Muscle of leg (tissue), 11 donors: ENCODE data around the gene NCAM2. TPM values are rescaled to one million over a fixed set of nuclear protein-coding genes. Genes with fewer than 3 reads are reported as not detected.

Experiments used
- DNase-seq: peaks from one replicate; pipeline ENCODE4 v3.0.0; 2013
- H3K27ac ChIP-seq: one replicate; pipeline ENCODE4 v1.5.1; 2013; ENCODE audit warnings: mild to moderate bottlenecking, low read length, control low read depth
- H3K27me3 ChIP-seq: one replicate; pipeline ENCODE4 v1.6.1; 2013; ENCODE audit warnings: low read length; ENCODE audit not compliant: control insufficient read depth, insufficient read depth
- H3K36me3 ChIP-seq: one replicate; pipeline ENCODE4 v1.6.1; 2013; ENCODE audit warnings: low read length; ENCODE audit not compliant: control insufficient read depth, insufficient read depth
- H3K4me1 ChIP-seq: one replicate; pipeline ENCODE4 v1.6.1; 2013; ENCODE audit warnings: low read length; ENCODE audit not compliant: control insufficient read depth, insufficient read depth
- H3K4me3 ChIP-seq: one replicate; pipeline ENCODE4 v1.5.1; 2013; ENCODE audit warnings: low read length, control low read depth
- H3K9me3 ChIP-seq: replicated peaks from 2 replicates; pipeline ENCODE4 v1.6.1; 2013; ENCODE audit warnings: low read depth, low read length; ENCODE audit not compliant: control insufficient read depth
- WGBS: methylation state at CpG from one replicate; pipeline ENCODE4 v1.1.5; 2013; ENCODE audit warnings: missing lambda C conversion rate; ENCODE audit not compliant: insufficient coverage; 5-methylcytosine and 5-hydroxymethylcytosine counted together
- polyA plus RNA-seq, 8 donors: library from polyadenylated mRNA; unstranded; fragments of 120-200 nt; gene quantifications; one replicate each; pipeline versions ENCODE4 v1.2.1 to v1.2.3, GENCODE V29; 2013; ENCODE audit warnings: inconsistent platforms in 1 of 8, low replicate concordance in 1 of 8; ENCODE audit not compliant: insufficient read length in 8 of 8, insufficient read depth in 1 of 8
- total RNA-seq: library from RNA; stranded (reverse); fragments of 120-200 nt; gene quantifications from one replicate; pipeline ENCODE4 v1.2.4, GENCODE V29; 2013

The NCAM2 gene
- total and polyA plus RNA-seq, 9 donors = 3.5 to 9.3 (median 4.7) TPM

- Histone ChIP-seq H3K36me3 (no peaks in the 10 kb centered on the region), H3K27me3 (no peaks in the 10 kb centered on the region), H3K4me1 (no peaks in the 10 kb centered on the region), H3K27ac (no peak overlapping the region), H3K4me3 (no peak overlapping the region), H3K9me3 (no peaks in the 10 kb centered on the region)
- WGBS = no CpG with 5 or more reads among the region's 4 CpGs
- no peak for DNase-seq
These were observed 288.1 kb downstream of the NCAM2 start for GRCh38 chr21:21286170-21286798.

GRCh38 chr21:21290751-21291150, 292.5 kb downstream of the NCAM2 start:
- Histone ChIP-seq H3K4me1 (no peaks in the 10 kb centered on the region), H3K27ac (no peak overlapping the region), H3K4me3 (no peak overlapping the region), H3K27me3 (no peaks in the 10 kb centered on the region), H3K9me3 (no peaks in the 10 kb centered on the region), H3K36me3 (no peaks in the 10 kb centered on the region)
- DNase-seq = no peak
- 79% methylated on average over 2 of the region's 4 CpGs for WGBS

- no CpG with 5 or more reads among the region's 3 CpGs for WGBS
These were observed 293.8 kb downstream of the NCAM2 start for GRCh38 chr21:21291883-21292569.

GRCh38 chr21:21295303-21295702, 297.1 kb downstream of the NCAM2 start:
- 100% methylated on average over 1 of the region's 3 CpGs for WGBS
- DNase-seq = no peak
- H3K36me3 ChIP-seq = no peaks in the 10 kb centered on the region
- no peak overlapping the region for H3K4me3 ChIP-seq
- no peaks in the 10 kb centered on the region for H3K9me3 ChIP-seq
- no peaks in the 10 kb centered on the region for H3K4me1 ChIP-seq
- H3K27me3 ChIP-seq = no peaks in the 10 kb centered on the region
- no peak overlapping the region for H3K27ac ChIP-seq

More at GRCh38 chr21:21291883-21292569, 293.8 kb downstream of the NCAM2 start:
- H3K9me3 ChIP-seq = no peaks in the 10 kb centered on the region
- H3K27ac ChIP-seq = no peak overlapping the region
- no peak overlapping the region for H3K4me3 ChIP-seq
- H3K27me3 ChIP-seq = no peaks in the 10 kb centered on the region
- H3K4me1 ChIP-seq = no peaks in the 10 kb centered on the region
- no peaks in the 10 kb centered on the region for H3K36me3 ChIP-seq
- DNase-seq = no peak

GRCh38 chr21:21297211-21297610, 299.0 kb downstream of the NCAM2 start:
- WGBS = no CpG with 5 or more reads among the region's 2 CpGs

GRCh38 chr21:21301013-21301412, 302.8 kb downstream of the NCAM2 start:
- no peak for DNase-seq
- Histone ChIP-seq H3K27ac (no peak overlapping the region), H3K9me3 (no peaks in the 10 kb centered on the region), H3K4me1 (no peaks in the 10 kb centered on the region), H3K36me3 (no peaks in the 10 kb centered on the region), H3K27me3 (no peaks in the 10 kb centered on the region), H3K4me3 (no peak overlapping the region)
- WGBS = no CpG with 5 or more reads among the region's 2 CpGs

More at GRCh38 chr21:21297211-21297610, 299.0 kb downstream of the NCAM2 start:
- Histone ChIP-seq H3K4me3 (no peak overlapping the region), H3K4me1 (no peaks in the 10 kb centered on the region), H3K36me3 (no peaks in the 10 kb centered on the region), H3K27ac (no peak overlapping the region), H3K9me3 (no peaks in the 10 kb centered on the region), H3K27me3 (no peaks in the 10 kb centered on the region)
- DNase-seq = no peak

GRCh38 chr21:21309510-21309909, 311.3 kb downstream of the NCAM2 start:
- WGBS = 57% methylated on average over 1 of the region's 1 CpG
- Histone ChIP-seq H3K4me1 (no peaks in the 10 kb centered on the region), H3K27ac (no peak overlapping the region), H3K9me3 (no peaks in the 10 kb centered on the region), H3K27me3 (no peaks in the 10 kb centered on the region), H3K4me3 (no peak overlapping the region), H3K36me3 (no peaks in the 10 kb centered on the region)
- DNase-seq = peak; percentile 2

- H3K27me3 ChIP-seq = no peaks in the 10 kb centered on the region
- 100% methylated on average over 1 of the region's 5 CpGs for WGBS
- H3K4me3 ChIP-seq = no peak overlapping the region
- no peaks in the 10 kb centered on the region for H3K4me1 ChIP-seq
- no peak overlapping the region for H3K27ac ChIP-seq
- H3K36me3 ChIP-seq = no peaks in the 10 kb centered on the region
- DNase-seq = no peak
- H3K9me3 ChIP-seq = no peaks in the 10 kb centered on the region
These were observed 326.1 kb downstream of the NCAM2 start for GRCh38 chr21:21324297-21324696.

- H3K27ac ChIP-seq = no peak overlapping the region
- H3K4me3 ChIP-seq = no peak overlapping the region
- no peak for DNase-seq
- WGBS = 72% methylated on average over 3 of the region's 3 CpGs
- H3K9me3 ChIP-seq = no peaks in the 10 kb centered on the region
- H3K4me1 ChIP-seq = no peaks in the 10 kb centered on the region
- H3K27me3 ChIP-seq = no peaks in the 10 kb centered on the region
- H3K36me3 ChIP-seq = no peaks in the 10 kb centered on the region
These were observed 334.3 kb downstream of the NCAM2 start for GRCh38 chr21:21332492-21332891.

GRCh38 chr21:21341041-21341440, 342.8 kb downstream of the NCAM2 start:
- WGBS = no CpG with 5 or more reads among the region's 2 CpGs
- H3K4me3 ChIP-seq = no peak overlapping the region
- no peaks in the 10 kb centered on the region for H3K4me1 ChIP-seq
- H3K27me3 ChIP-seq = no peaks in the 10 kb centered on the region
- H3K27ac ChIP-seq = no peak overlapping the region
- peaks cover 19% of the 10 kb centered on the region for H3K9me3 ChIP-seq
- no peaks in the 10 kb centered on the region for H3K36me3 ChIP-seq
- no peak for DNase-seq
